NB4 (cell line): ENCODE measurements around the gene LMO4.

Source experiments
- DNase-seq: peaks from one replicate; pipeline ENCODE4 v3.0.0; 2010; ENCODE audit warnings: low read depth
- H3K4me3 ChIP-seq: one replicate; pipeline ENCODE4 v1.5.1; 2011; ENCODE audit warnings: mild to moderate bottlenecking, low read depth, low read length, moderate library complexity
- MYC ChIP-seq: IDR thresholded peaks from 2 replicates; pipeline ENCODE4 v1.6.1; 2011; ENCODE audit warnings: low read depth, low read length
- POLR2A ChIP-seq: IDR thresholded peaks from 2 replicates; pipeline ENCODE4 v1.6.1; 2011; ENCODE audit warnings: mild to moderate bottlenecking; ENCODE audit not compliant: insufficient read length; ENCODE audit errors: extremely low read depth
- TF ChIP-seq, protein P1 (sequence below): IDR thresholded peaks from one replicate; pipeline ENCODE4 v1.5.1; 2012; ENCODE audit warnings: low read depth, low read length
- TF ChIP-seq, protein P2 (sequence below): IDR thresholded peaks from 2 replicates; pipeline ENCODE4 v1.6.1; 2011; ENCODE audit warnings: low read depth, low read length

The LMO4 gene

DNA sequence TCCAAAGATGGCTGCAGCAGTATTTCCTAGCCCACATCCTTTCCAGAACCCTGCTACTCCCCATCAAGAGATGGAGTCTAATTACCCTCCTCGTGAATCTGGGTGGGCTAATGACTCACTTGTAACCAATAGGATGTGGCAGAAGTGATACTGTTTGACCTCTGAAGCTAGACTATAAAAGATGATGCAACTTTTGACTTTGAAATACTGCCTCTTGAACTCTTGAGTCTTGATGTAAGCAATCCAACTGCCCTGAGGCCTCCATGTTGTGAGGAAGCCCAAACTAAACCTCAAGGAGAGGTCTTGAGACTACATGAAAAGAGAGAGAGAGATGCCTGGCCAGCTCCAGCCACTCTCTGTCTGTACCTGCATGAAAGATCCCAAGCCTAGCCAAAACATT is 29.5 kb downstream of the LMO4 start:
- DNase-seq, result peak; percentile 42
- TF ChIP-seq, protein P1, sequence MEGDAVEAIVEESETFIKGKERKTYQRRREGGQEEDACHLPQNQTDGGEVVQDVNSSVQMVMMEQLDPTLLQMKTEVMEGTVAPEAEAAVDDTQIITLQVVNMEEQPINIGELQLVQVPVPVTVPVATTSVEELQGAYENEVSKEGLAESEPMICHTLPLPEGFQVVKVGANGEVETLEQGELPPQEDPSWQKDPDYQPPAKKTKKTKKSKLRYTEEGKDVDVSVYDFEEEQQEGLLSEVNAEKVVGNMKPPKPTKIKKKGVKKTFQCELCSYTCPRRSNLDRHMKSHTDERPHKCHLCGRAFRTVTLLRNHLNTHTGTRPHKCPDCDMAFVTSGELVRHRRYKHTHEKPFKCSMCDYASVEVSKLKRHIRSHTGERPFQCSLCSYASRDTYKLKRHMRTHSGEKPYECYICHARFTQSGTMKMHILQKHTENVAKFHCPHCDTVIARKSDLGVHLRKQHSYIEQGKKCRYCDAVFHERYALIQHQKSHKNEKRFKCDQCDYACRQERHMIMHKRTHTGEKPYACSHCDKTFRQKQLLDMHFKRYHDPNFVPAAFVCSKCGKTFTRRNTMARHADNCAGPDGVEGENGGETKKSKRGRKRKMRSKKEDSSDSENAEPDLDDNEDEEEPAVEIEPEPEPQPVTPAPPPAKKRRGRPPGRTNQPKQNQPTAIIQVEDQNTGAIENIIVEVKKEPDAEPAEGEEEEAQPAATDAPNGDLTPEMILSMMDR, result no peak
- no peak for TF ChIP-seq MYC
- TF ChIP-seq, protein P2, sequence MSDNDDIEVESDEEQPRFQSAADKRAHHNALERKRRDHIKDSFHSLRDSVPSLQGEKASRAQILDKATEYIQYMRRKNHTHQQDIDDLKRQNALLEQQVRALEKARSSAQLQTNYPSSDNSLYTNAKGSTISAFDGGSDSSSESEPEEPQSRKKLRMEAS, result no peak
- no peak for TF ChIP-seq POLR2A
- no peak overlapping the region for H3K4me3 ChIP-seq

DNA sequence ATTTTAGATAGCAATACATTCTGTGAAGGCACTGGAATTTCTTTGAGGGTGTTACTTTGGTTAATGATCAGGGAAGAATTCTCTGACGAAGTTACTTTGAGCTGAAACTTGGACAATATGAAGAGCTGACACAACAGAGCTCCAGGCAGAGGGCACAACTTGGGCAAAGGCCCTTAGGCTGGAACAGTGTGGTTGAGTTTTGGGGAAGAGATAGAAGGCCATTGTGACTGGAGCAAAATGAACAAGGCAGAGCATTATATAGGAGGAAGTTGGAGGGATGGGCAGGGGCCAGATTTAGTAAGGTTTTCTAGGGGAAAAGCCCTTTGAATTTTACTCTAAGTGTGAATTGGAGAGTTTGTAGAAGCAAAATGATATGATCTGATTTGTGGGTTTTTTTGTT is 30.9 kb downstream of the LMO4 start:
- H3K4me3 ChIP-seq, result no peak overlapping the region
- DNase-seq, result no peak
- no peak for TF ChIP-seq POLR2A
- TF ChIP-seq, protein P1, result no peak
- TF ChIP-seq, protein P2, result no peak

DNA sequence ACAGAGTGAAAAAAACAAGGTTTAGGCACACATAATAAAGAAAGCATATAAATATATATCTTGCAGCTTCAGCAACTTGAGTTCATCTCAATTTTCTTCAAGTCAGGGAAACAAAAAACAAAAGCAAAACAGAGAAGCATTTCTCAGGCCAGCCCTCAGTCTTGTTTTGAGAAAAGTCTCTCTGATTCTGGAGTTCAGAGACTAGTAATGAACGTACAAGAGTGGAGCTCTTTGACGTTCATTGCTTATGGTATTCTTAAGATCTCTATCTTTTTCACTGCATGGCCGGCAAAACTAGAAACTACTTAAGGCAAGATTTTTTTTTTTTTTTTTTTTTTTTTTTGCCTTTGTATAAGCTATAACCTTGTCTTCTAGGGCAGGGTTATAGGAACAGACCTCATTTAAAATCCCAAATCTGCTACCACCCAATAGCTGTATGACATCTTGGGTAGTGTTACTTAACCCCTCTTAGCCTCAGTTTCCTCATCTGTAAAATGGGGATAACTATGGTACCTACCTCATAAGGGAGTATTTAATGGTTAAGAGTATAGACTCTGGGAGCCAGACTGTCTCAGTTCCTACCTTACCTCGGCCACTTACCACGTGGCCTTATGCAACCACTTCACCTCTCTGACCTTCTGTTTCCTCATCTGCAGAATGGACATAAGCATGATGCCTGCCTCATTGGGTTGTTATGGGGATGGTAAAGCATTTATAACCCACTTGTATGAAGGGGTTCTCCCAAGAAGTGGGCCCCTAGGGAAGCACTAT is 33.6 kb downstream of the LMO4 start:
- no peak for DNase-seq
- H3K4me3 ChIP-seq, result no peak overlapping the region
- TF ChIP-seq, protein P1, result no peak
- no peak for TF ChIP-seq MYC
- no peak for TF ChIP-seq POLR2A
- TF ChIP-seq, protein P2, result no peak

DNA sequence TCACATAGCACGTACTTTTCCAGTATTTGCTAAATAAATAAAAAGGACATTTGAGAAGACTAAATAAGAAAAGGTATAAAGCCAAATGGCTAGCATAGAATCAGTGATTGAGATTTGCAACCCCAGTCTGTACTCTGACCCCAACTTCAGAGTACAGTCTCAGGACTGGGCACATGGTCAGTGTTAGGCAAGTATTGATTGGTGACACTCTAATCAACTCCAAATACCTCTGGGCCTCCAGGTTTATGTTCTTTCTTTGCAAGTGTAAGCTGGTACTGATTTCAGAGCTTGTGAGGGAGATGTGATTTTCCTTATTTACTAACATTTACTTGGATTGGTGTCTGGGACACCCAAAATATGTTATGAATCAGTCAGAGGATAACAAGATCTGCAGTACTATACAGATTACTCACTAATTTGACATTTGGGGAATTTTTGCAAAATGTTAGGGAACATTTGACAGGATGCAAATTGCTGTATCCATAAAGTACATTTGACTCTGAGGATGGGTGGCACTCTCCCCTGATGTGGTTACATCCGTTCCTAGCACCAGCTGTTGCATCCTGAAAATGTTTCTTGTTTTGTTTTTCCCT is 34.2 kb downstream of the LMO4 start:
- TF ChIP-seq, protein P2, result no peak
- TF ChIP-seq POLR2A (no peak), MYC (no peak)
- TF ChIP-seq, protein P1, result no peak
- H3K4me3 ChIP-seq, result no peak overlapping the region
- DNase-seq, result no peak

DNA sequence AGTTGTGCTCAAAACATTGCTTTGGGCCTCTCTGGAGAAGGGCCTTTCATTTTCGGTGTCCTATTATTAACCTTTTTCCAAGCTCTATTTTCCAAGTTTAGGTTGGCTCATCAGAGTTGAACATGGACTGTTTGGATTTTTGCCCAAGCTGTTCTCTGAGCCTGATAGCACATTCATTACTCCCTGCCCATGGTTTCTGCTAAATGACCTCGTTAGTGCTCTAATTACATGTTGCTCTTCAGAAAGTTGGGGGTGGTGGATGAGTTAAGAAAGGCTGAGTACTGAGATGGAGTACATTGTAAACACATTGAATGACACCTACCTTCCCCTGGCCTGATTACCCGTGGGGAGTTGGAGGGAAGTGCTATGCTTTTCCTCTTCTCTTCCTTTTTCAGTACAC is 38.9 kb downstream of the LMO4 start:
- no peak for DNase-seq
- no peak for TF ChIP-seq MYC
- no peak for TF ChIP-seq POLR2A
- TF ChIP-seq, protein P1, result no peak
- TF ChIP-seq, protein P2, result no peak
- H3K4me3 ChIP-seq, result no peak overlapping the region
